Adrenal gland (tissue), 12 donors: ENCODE measurements around the gene ANKZF1. TPM values are rescaled to one million over a fixed set of nuclear protein-coding genes. Genes with fewer than 3 reads are reported as not detected.
A peak's percentile ranks its signal among the peaks of the same experiment; 100 is the strongest.

ENCODE experiments used
- DNase-seq, 7 donors: peaks; one replicate each; pipeline ENCODE4 v3.0.0-alpha.2; 2019 to 2020
- H3K27ac ChIP-seq, 5 donors: fragments of 200-600 bp; sonication (generic) in 4 of 5; 1 replicate in 3 of 5; 2 replicates in 2 of 5; pipeline versions ENCODE4 v1.5.1 to v1.8.0; 2016 to 2020; ENCODE audit warnings: mild to moderate bottlenecking in 1 of 5
- H3K27me3 ChIP-seq: fragments of 200-600 bp; 2 replicates; pipeline ENCODE4 v1.8.0; 2021
- H3K36me3 ChIP-seq, 2 donors: fragments of 200-600 bp; replicated peaks in 1 of 2; 1 replicate in 1 of 2; 2 replicates in 1 of 2; pipeline versions ENCODE4 v1.5.1 to v1.8.0; 2018 to 2022
- H3K4me1 ChIP-seq, 2 donors: fragments of 200-600 bp; replicated peaks in 1 of 2; 1 replicate in 1 of 2; 2 replicates in 1 of 2; pipeline versions ENCODE4 v1.5.1 to v1.8.0; 2018 to 2021
- H3K4me3 ChIP-seq, 4 donors: fragments of 200-600 bp; sonication (generic) in 3 of 4; one replicate each; pipeline ENCODE4 v1.5.1; 2016 to 2018
- H3K9me3 ChIP-seq, 3 donors: fragments of 200-600 bp; sonication (generic) in 1 of 3; replicated peaks in 1 of 3; 1 replicate in 2 of 3; 2 replicates in 1 of 3; pipeline versions ENCODE4 v1.5.1 to v1.8.0; 2016 to 2021
- CTCF ChIP-seq, 6 experiments: fragments of 450-650 bp in 4 of 6; fragments of 200-600 bp in 2 of 6; sonication (generic) in 1 of 6; IDR thresholded peaks; 1 replicate in 5 of 6; 2 replicates in 1 of 6; pipeline versions ENCODE4 v1.5.1 to v1.8.0; 2016 to 2021; ENCODE audit warnings: antibody characterized with exemption in 6 of 6, mild to moderate bottlenecking in 2 of 6, moderate library complexity in 1 of 6
- POLR2A ChIP-seq, 2 donors: fragments of 450-650 bp; IDR thresholded peaks; one replicate each; pipeline ENCODE4 v1.6.1; 2017; ENCODE audit warnings: antibody characterized with exemption in 2 of 2, mild to moderate bottlenecking in 2 of 2, moderate library complexity in 1 of 2
- WGBS, 4 donors: extraction: QIAGEN DNeasy Blood & Tissue Kit in 2 of 4; methylation state at CpG; one replicate each; pipeline versions ENCODE4 v1.1.5 to v1.1.7; 2013 to 2017; 5-methylcytosine and 5-hydroxymethylcytosine counted together
- intact Hi-C, 2 donors: fragments of 100-400 bp; cut with DNase I; formaldehyde crosslinking; loops; one replicate each; pipeline versions ENCODE4 v1.14.1 to v1.15.0; 2022 to 2023
- polyA plus RNA-seq, 3 donors: library from polyadenylated mRNA; stranded (reverse); fragments of 200-250 nt in 2 of 3; fragments of 350-450 nt in 1 of 3; fragmentation: Illumina TruSeq in 1 of 3; extraction: RNeasy Lipid Tissue Mini Kit (QIAGEN cat#74804) in 1 of 3; gene quantifications; one replicate each; pipeline ENCODE4 v1.2.3, GENCODE V29; 2013 to 2014
- total RNA-seq, 9 donors: library from RNA; depleted of rRNA in 4 of 9; stranded (reverse); fragments of >200 nt in 4 of 9; fragments of 120-200 nt in 1 of 9; fragmentation: NEBNext Ultra II Directional in 1 of 9; extraction: Animal tissue kit (Norgen Biotek cat#: 25700) in 1 of 9; gene quantifications; one replicate each; pipeline versions ENCODE4 v1.1.0 to v1.2.4, GENCODE V29; 2013 to 2023
- donor health status: healthy with polysubstance abuse.
- donor health status: Bipolar disorder and iron deficiency.
- donor health status: DM: yes; HTN: yes; CAD: no.
- donor health status: DM: no; HTN: no; CAD: no.
- donor health status: DM: no; HTN: no; CAD: no.
- donor health status: DM: yes; HTN: yes; CAD: no.

Gene ANKZF1
- total and polyA plus RNA-seq, 12 donors = 11.5 to 93.1 (median 37.6) TPM

DNA sequence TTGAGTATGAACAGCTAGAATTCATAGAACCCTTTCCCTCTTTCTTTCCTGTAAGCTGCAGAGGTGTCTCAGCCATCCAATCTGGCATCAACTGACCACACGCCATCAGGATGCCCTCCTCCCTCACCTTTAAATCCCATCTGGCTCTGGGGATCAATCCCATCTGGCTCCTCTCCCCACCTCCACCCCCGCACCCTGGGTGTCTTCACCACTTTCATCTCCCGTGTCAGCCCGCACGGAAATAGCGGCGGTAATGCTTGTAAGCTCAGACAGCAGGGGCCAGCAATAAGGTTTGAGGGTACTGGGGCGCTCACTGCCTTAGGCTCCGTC, 22.9 kb downstream of the ANKZF1 start:
- DNase-seq = peak in 1 of 7 donors; percentile 20
- Histone ChIP-seq H3K27me3 (no peaks in the 10 kb centered on the region), H3K4me3 (peak overlapping the region in 1 of 4 donors; percentile 68), H3K27ac (peak overlapping the region in 2 of 5 donors; percentile 86 to 93), H3K4me1 (peaks cover 23 to 40% of the 10 kb centered on the region in 2 donors), H3K9me3 (no peaks in the 10 kb centered on the region), H3K36me3 (peaks cover 0 to 10% of the 10 kb centered on the region in 2 donors)
- 33 to 45% (median 35%) methylated on average over 3 to 9 of the region's 9 CpGs for WGBS, 4 donors
- intact Hi-C loops = no loop called here
- TF ChIP-seq POLR2A (IDR thresholded peaks at IDR 0.05) = no peak
- no peak for TF ChIP-seq CTCF (IDR thresholded peaks at IDR 0.05)

- H3K4me1 ChIP-seq = peaks cover 23 to 40% of the 10 kb centered on the region in 2 donors
- WGBS, 4 donors = 6 to 9% (median 7%) methylated on average over 29 to 49 of the region's 49 CpGs
- intact Hi-C loops = no loop called here
- H3K27ac ChIP-seq = peak within 1 kb of the TSS in 4 of 5 donors; percentile 74 to 93 (median 84)
- H3K9me3 ChIP-seq = no peaks in the 10 kb centered on the region
- DNase-seq = peak; percentile 43 to 65 (median 55)
- H3K36me3 ChIP-seq = peaks cover 0 to 4% of the 10 kb centered on the region in 2 donors
- no peaks in the 10 kb centered on the region for H3K27me3 ChIP-seq
- H3K4me3 ChIP-seq = peak within 1 kb of the TSS; percentile 5 to 71 (median 56)
- TF ChIP-seq POLR2A (IDR thresholded peaks at IDR 0.05) (no peak), CTCF (IDR thresholded peaks at IDR 0.05) (no peak)
These were observed 23.5 kb downstream of the ANKZF1 start, which contains the start of gene TUBA4B for GRCh38 chr2:219252900-219253752. TSS of gene TUBA4B (plus strand) at chr2:219253243. CDS start at chr2:219253408, 165 bp downstream.

- H3K4me1 ChIP-seq = peaks cover 22 to 39% of the 10 kb centered on the region in 2 donors
- no peaks in the 10 kb centered on the region for H3K9me3 ChIP-seq
- H3K27ac ChIP-seq = peak within 1 kb of the TSS in 4 of 5 donors; percentile 74 to 93 (median 84)
- no peaks in the 10 kb centered on the region for H3K27me3 ChIP-seq
- H3K36me3 ChIP-seq = no peaks in the 10 kb centered on the region
- peak; percentile 77 to 92 (median 89) for DNase-seq
- TF ChIP-seq CTCF (IDR thresholded peaks at IDR 0.05) (peak in 5 of 6 experiments; percentile 7 to 29 (median 23)), POLR2A (IDR thresholded peaks at IDR 0.05) (peak; percentile 94 to 95)
- WGBS, 4 donors = 0 to 1% (median 0%) methylated on average over 11 to 76 of the region's 76 CpGs
- intact Hi-C loops = no loop called here
- peak within 1 kb of the TSS; percentile 5 to 71 (median 56) for H3K4me3 ChIP-seq
These were observed 24.4 kb downstream of the ANKZF1 start, which contains the start of gene TUBA4A for GRCh38 chr2:219253753-219254589. TSS of gene TUBA4A (minus strand) at chr2:219253918. CDS start at chr2:219253858, 60 bp downstream.
